ENCODE data around the gene SMIM44.

GRCh38 chr19:3480383-3481091 lies 2.7 kb downstream of the SMIM44 start, which contains the start of gene SMIM24:
- TF ChIP-seq, protein P1, sequence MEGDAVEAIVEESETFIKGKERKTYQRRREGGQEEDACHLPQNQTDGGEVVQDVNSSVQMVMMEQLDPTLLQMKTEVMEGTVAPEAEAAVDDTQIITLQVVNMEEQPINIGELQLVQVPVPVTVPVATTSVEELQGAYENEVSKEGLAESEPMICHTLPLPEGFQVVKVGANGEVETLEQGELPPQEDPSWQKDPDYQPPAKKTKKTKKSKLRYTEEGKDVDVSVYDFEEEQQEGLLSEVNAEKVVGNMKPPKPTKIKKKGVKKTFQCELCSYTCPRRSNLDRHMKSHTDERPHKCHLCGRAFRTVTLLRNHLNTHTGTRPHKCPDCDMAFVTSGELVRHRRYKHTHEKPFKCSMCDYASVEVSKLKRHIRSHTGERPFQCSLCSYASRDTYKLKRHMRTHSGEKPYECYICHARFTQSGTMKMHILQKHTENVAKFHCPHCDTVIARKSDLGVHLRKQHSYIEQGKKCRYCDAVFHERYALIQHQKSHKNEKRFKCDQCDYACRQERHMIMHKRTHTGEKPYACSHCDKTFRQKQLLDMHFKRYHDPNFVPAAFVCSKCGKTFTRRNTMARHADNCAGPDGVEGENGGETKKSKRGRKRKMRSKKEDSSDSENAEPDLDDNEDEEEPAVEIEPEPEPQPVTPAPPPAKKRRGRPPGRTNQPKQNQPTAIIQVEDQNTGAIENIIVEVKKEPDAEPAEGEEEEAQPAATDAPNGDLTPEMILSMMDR (IDR thresholded peaks at IDR 0.05): no peak
- TF ChIP-seq POLR2AphosphoS5 (IDR thresholded peaks at IDR 0.05; ENCODE audit: low read depth, low read length): no peak
- TF ChIP-seq SIN3A (IDR thresholded peaks at IDR 0.05; ENCODE audit: borderline replicate concordance, insufficient read depth, low read depth, low read length): no peak
- TF ChIP-seq, protein P2, sequence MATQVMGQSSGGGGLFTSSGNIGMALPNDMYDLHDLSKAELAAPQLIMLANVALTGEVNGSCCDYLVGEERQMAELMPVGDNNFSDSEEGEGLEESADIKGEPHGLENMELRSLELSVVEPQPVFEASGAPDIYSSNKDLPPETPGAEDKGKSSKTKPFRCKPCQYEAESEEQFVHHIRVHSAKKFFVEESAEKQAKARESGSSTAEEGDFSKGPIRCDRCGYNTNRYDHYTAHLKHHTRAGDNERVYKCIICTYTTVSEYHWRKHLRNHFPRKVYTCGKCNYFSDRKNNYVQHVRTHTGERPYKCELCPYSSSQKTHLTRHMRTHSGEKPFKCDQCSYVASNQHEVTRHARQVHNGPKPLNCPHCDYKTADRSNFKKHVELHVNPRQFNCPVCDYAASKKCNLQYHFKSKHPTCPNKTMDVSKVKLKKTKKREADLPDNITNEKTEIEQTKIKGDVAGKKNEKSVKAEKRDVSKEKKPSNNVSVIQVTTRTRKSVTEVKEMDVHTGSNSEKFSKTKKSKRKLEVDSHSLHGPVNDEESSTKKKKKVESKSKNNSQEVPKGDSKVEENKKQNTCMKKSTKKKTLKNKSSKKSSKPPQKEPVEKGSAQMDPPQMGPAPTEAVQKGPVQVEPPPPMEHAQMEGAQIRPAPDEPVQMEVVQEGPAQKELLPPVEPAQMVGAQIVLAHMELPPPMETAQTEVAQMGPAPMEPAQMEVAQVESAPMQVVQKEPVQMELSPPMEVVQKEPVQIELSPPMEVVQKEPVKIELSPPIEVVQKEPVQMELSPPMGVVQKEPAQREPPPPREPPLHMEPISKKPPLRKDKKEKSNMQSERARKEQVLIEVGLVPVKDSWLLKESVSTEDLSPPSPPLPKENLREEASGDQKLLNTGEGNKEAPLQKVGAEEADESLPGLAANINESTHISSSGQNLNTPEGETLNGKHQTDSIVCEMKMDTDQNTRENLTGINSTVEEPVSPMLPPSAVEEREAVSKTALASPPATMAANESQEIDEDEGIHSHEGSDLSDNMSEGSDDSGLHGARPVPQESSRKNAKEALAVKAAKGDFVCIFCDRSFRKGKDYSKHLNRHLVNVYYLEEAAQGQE (IDR thresholded peaks at IDR 0.05; ENCODE audit: insufficient read depth in 1 of 2, low read depth in 2 of 2, low read length in 1 of 2): no peak

All from Panc1 (cell line).